ENCODE results near the gene TBCE. TPM values are rescaled to one million over a fixed set of nuclear protein-coding genes. Genes with fewer than 3 reads are reported as not detected.

Gene TBCE
- total RNA-seq, 1 donor from 2014 or later = 41.3 TPM

DNA sequence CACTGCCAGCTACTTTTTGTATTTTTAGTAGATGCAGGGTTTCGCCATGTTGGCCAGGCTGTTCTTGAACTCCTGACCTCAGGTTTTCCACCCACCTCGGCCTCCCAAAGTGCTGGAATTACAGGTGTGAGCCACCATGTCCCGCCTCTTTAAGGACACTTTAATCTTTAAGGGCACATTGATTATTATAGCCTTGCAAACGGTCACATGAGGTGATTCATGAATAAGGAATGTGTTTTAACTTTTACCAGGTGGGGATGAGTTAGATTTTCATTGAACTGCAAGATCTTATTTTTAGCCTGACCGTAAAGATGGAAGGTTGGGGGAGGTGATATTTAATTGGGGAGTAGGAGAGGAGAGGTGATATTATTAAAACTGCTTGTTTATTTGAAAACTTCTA, 61.9 kb downstream of the TBCE start:
- Histone ChIP-seq H3K36me3 (no peaks in the 10 kb centered on the region), H3K9me3 (ENCODE audit: low read depth) (no peaks in the 10 kb centered on the region), H3F3A (ENCODE audit: low read depth) (no peaks in the 10 kb centered on the region), H3K27me3 (no peaks in the 10 kb centered on the region), H4K20me1 (ENCODE audit: low read depth) (peaks cover 9% of the 10 kb centered on the region), H2AFZ (replicated peaks) (no peak overlapping the region), H3K4me3 (no peak overlapping the region), H3K79me2 (ENCODE audit: low read depth) (no peaks in the 10 kb centered on the region), H3K27ac (no peak overlapping the region), H3K9ac (no peak overlapping the region), H3K4me2 (no peak overlapping the region), H3K4me1 (no peaks in the 10 kb centered on the region)
- DNase-seq (ENCODE audit: low spot score) = no peak
- H3K36me3 Mint-ChIP-seq = peaks cover 7% of the 10 kb centered on the region
- H3K27ac Mint-ChIP-seq = no peak overlapping the region
- no peaks in the 10 kb centered on the region for H3K4me1 Mint-ChIP-seq
- no peaks in the 10 kb centered on the region for H3K9me3 Mint-ChIP-seq
- H3K4me3 Mint-ChIP-seq = no peak overlapping the region
- H3K27me3 Mint-ChIP-seq (ENCODE audit: insufficient read depth, low read depth) = no peaks in the 10 kb centered on the region
- no peak for TF ChIP-seq EZH2phosphoT487 (IDR thresholded peaks at IDR 0.05)
- TF ChIP-seq, protein P1, sequence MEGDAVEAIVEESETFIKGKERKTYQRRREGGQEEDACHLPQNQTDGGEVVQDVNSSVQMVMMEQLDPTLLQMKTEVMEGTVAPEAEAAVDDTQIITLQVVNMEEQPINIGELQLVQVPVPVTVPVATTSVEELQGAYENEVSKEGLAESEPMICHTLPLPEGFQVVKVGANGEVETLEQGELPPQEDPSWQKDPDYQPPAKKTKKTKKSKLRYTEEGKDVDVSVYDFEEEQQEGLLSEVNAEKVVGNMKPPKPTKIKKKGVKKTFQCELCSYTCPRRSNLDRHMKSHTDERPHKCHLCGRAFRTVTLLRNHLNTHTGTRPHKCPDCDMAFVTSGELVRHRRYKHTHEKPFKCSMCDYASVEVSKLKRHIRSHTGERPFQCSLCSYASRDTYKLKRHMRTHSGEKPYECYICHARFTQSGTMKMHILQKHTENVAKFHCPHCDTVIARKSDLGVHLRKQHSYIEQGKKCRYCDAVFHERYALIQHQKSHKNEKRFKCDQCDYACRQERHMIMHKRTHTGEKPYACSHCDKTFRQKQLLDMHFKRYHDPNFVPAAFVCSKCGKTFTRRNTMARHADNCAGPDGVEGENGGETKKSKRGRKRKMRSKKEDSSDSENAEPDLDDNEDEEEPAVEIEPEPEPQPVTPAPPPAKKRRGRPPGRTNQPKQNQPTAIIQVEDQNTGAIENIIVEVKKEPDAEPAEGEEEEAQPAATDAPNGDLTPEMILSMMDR (IDR thresholded peaks at IDR 0.05) = no peak
- no peak for TF ChIP-seq EZH2 (IDR thresholded peaks at IDR 0.05)

DNA sequence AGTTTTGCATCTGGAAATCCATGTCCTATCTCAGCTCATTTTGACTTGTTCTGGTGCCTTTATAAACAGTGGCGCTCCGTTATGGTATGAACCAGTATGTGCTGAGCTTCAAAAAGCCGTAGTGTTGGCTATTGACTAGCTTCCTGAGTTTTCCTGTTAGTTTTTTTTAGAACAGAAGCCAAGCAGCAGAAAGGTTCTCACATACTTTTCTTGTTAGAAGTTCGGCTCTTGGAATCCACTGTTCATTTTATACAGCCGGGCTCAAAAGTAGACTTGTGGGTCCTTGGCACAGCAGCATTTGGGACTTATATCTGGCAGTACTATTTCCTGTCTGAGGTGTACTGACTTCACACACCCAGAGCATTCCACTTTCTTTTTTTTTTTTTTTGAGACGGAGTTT, 63.8 kb downstream of the TBCE start:
- H3K4me3 Mint-ChIP-seq = no peak overlapping the region
- H3K36me3 Mint-ChIP-seq = peaks cover 14% of the 10 kb centered on the region
- no peak overlapping the region for H3K27ac Mint-ChIP-seq
- no peaks in the 10 kb centered on the region for H3K27me3 ChIP-seq
- no peak overlapping the region for H3K9ac ChIP-seq
- no peak for DNase-seq (ENCODE audit: low spot score)
- H3K79me2 ChIP-seq (ENCODE audit: low read depth) = no peaks in the 10 kb centered on the region
- TF ChIP-seq, protein P1 (IDR thresholded peaks at IDR 0.05) = no peak
- no peak for TF ChIP-seq EZH2phosphoT487 (IDR thresholded peaks at IDR 0.05)
- TF ChIP-seq EZH2 (IDR thresholded peaks at IDR 0.05) = no peak
- H4K20me1 ChIP-seq (ENCODE audit: low read depth) = peaks cover under 1% of the 10 kb centered on the region
- no peak overlapping the region for H2AFZ ChIP-seq (replicated peaks)
- H3K9me3 Mint-ChIP-seq = no peaks in the 10 kb centered on the region
- H3K4me3 ChIP-seq = no peak overlapping the region
- H3F3A ChIP-seq (ENCODE audit: low read depth) = no peaks in the 10 kb centered on the region
- H3K36me3 ChIP-seq = no peaks in the 10 kb centered on the region
- H3K4me2 ChIP-seq = no peak overlapping the region
- H3K27me3 Mint-ChIP-seq (ENCODE audit: insufficient read depth, low read depth) = no peaks in the 10 kb centered on the region
- H3K4me1 Mint-ChIP-seq = no peaks in the 10 kb centered on the region
- H3K4me1 ChIP-seq = no peaks in the 10 kb centered on the region
- H3K27ac ChIP-seq = no peak overlapping the region
- H3K9me3 ChIP-seq (ENCODE audit: low read depth) = no peaks in the 10 kb centered on the region

DNA sequence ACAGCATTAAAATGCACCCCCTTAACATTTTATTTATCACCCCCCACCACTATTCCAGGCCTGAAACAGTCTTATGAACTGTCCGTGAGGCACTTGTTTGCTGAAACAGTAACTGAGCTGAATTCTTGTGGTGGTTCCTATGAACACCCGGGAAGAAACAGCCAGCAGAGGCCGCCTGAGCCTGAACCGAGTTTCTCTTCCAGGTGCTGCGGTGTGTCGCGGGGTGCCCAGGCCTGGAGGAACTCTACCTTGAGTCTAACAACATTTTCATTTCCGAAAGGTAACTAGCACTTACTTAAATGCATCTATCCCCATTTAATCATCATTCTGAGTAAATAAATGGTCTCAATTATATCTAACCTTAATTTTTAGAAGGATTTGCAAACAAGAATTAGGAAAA, 66.8 kb downstream of the TBCE start:
- H3K4me3 ChIP-seq = no peak overlapping the region
- H3K4me3 Mint-ChIP-seq = no peak overlapping the region
- no peaks in the 10 kb centered on the region for H4K20me1 ChIP-seq (ENCODE audit: low read depth)
- H3F3A ChIP-seq (ENCODE audit: low read depth) = no peaks in the 10 kb centered on the region
- H3K4me1 ChIP-seq = no peaks in the 10 kb centered on the region
- no peaks in the 10 kb centered on the region for H3K9me3 ChIP-seq (ENCODE audit: low read depth)
- H3K79me2 ChIP-seq (ENCODE audit: low read depth) = no peaks in the 10 kb centered on the region
- peaks cover 16% of the 10 kb centered on the region for H3K36me3 Mint-ChIP-seq
- H3K27ac Mint-ChIP-seq = no peak overlapping the region
- H3K4me2 ChIP-seq = no peak overlapping the region
- H3K9ac ChIP-seq = no peak overlapping the region
- TF ChIP-seq, protein P1 (IDR thresholded peaks at IDR 0.05) = no peak
- TF ChIP-seq EZH2phosphoT487 (IDR thresholded peaks at IDR 0.05) = no peak
- no peak for TF ChIP-seq EZH2 (IDR thresholded peaks at IDR 0.05)
- H3K36me3 ChIP-seq = peaks cover 6% of the 10 kb centered on the region
- H3K9me3 Mint-ChIP-seq = no peaks in the 10 kb centered on the region
- H3K27me3 ChIP-seq = no peaks in the 10 kb centered on the region
- H3K4me1 Mint-ChIP-seq = no peaks in the 10 kb centered on the region
- DNase-seq (ENCODE audit: low spot score) = no peak
- no peaks in the 10 kb centered on the region for H3K27me3 Mint-ChIP-seq (ENCODE audit: insufficient read depth, low read depth)
- H3K27ac ChIP-seq = no peak overlapping the region
- H2AFZ ChIP-seq (replicated peaks) = no peak overlapping the region

Measured in neural progenitor cell (in vitro differentiated cells).